SU-DHL-6 (cell line): ENCODE data around the gene MEX3D.

Experiments
- H2AFZ ChIP-seq: fragments of 200-600 bp; sonication (generic); 2 replicates; pipeline ENCODE4 v1.6.1; 2014; ENCODE audit warnings: low read depth, mild to moderate bottlenecking, moderate library complexity, mixed read lengths, antibody characterized with exemption, low read length; ENCODE audit not compliant: severe bottlenecking
- H3F3A ChIP-seq: fragments of 200-600 bp; shearing (Covaris generic); 2 replicates; pipeline ENCODE4 v1.6.0; 2016; ENCODE audit warnings: antibody characterized with exemption, mild to moderate bottlenecking; ENCODE audit not compliant: insufficient read depth
- H3K27ac ChIP-seq: fragments of 200-600 bp; sonication (generic); 2 replicates; pipeline ENCODE4 v1.5.1; 2016; ENCODE audit warnings: low read depth, mild to moderate bottlenecking, low read length, moderate library complexity, mixed read lengths
- H3K27me3 ChIP-seq: fragments of 200-600 bp; sonication (generic), shearing (Covaris generic); 2 replicates; pipeline ENCODE4 v1.6.0; 2014; ENCODE audit warnings: mild to moderate bottlenecking, low read length
- H3K36me3 ChIP-seq: fragments of 200-600 bp; sonication (generic); 2 replicates; pipeline ENCODE4 v1.6.1; 2014; ENCODE audit warnings: mild to moderate bottlenecking, low read length, mixed read lengths
- H3K4me2 ChIP-seq: fragments of 300-600, 200-600 bp; shearing (Covaris generic), sonication (generic); 2 replicates; pipeline ENCODE4 v1.6.0; 2014; ENCODE audit warnings: low read length, low read depth, mild to moderate bottlenecking; ENCODE audit not compliant: poor library complexity, severe bottlenecking
- H3K4me3 ChIP-seq: fragments of 200-600 bp; sonication (generic); 2 replicates; pipeline ENCODE4 v1.5.1; 2014; ENCODE audit warnings: antibody characterized with exemption, low read length, mild to moderate bottlenecking, mixed read lengths; ENCODE audit not compliant: insufficient read depth, poor library complexity, severe bottlenecking
- H3K79me2 ChIP-seq: fragments of 200-600 bp; sonication (generic); 2 replicates; pipeline ENCODE4 v1.6.1; 2014; ENCODE audit warnings: mild to moderate bottlenecking, low read length, moderate library complexity; ENCODE audit not compliant: insufficient read depth
- H3K9ac ChIP-seq: fragments of 200-600 bp; sonication (generic); 2 replicates; pipeline ENCODE4 v1.7.0; 2014; ENCODE audit warnings: mild to moderate bottlenecking, low read length
- H3K9me2 ChIP-seq: fragments of 200-600 bp; sonication (generic); replicated peaks from 2 replicates; pipeline ENCODE4 v1.6.1; 2014; ENCODE audit warnings: low read length; ENCODE audit not compliant: insufficient read depth
- H3K9me3 ChIP-seq: fragments of 200-600 bp; sonication (generic); 2 replicates; pipeline ENCODE4 v1.6.1; 2014; ENCODE audit warnings: low read length, mixed read lengths; ENCODE audit not compliant: insufficient read depth
- H4K20me1 ChIP-seq: fragments of 200-600 bp; sonication (generic); 2 replicates; pipeline ENCODE4 v1.6.1; 2014; ENCODE audit warnings: low read depth, mild to moderate bottlenecking, antibody characterized with exemption, low read length, moderate library complexity, mixed read lengths
- EZH2phosphoT487 ChIP-seq: fragments of 200-600 bp; sonication (generic), shearing (Covaris generic); conservative IDR thresholded peaks from 2 replicates; pipeline ENCODE4 v1.6.1; 2018; ENCODE audit warnings: mild to moderate bottlenecking, antibody characterized with exemption, low read length, moderate library complexity, mixed read lengths
- TF ChIP-seq, protein P1 (sequence below): fragments of 200-600 bp; sonication (generic); IDR thresholded peaks from one replicate; pipeline ENCODE4 v1.5.1; 2017; ENCODE audit warnings: antibody characterized with exemption, mild to moderate bottlenecking, low read length, moderate library complexity; ENCODE audit not compliant: insufficient read depth, poor library complexity, severe bottlenecking

MEX3D gene

DNA sequence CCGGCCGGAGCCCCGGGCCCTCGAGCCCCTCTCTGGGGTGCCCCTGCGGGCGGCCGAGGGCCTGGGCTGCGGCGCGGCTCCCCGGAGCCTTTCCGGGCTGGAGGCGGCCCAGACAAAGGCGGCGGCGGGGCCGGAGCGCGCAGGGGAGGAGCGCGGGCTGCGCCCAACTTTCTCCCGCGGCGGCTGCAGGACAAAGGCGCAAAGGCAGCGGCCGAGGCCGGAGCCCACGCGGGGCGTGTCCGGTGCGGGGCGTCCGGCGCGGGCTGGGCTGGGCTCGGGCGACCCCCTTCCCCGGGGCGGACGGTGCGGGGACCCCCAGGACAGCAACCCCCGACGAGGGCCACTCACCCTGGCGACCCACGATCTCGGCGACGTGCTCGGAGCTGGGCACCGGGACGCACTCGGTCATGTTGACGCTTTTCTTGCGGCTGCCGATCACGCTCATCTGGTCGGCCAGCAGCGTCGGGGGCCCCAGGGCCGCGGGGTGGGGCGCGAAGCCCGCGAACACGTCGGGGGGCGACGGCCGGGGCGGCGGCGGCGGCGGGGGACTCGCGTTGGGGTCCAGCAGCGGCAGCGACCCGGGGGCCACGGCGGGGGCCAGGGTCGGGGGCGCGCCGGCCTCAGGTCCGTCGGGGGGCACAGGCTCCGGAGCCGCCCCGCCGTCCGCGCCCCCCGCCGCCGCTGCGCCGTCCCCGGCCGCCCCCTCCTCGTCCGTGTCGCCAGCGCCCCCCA lies 843 bp downstream of the MEX3D start:
- Histone ChIP-seq H3K4me2 (peak overlapping the region; percentile 30), H3K79me2 (no peaks in the 10 kb centered on the region), H3K4me3 (peak overlapping the region; percentile 10), H3F3A (0 out of 2 replicates have a peak, but pooled peaks cover 4% of the 10 kb centered on the region), H3K27ac (no peak overlapping the region), H3K9me2 (no peaks in the 10 kb centered on the region), H3K36me3 (no peaks in the 10 kb centered on the region), H2AFZ (no peak overlapping the region), H3K9me3 (0 out of 2 replicates have a peak, but pooled peaks cover 3% of the 10 kb centered on the region), H3K9ac (no peak overlapping the region), H4K20me1 (no peaks in the 10 kb centered on the region), H3K27me3 (no peaks in the 10 kb centered on the region)
- no peak for TF ChIP-seq EZH2phosphoT487
- TF ChIP-seq, protein P1, sequence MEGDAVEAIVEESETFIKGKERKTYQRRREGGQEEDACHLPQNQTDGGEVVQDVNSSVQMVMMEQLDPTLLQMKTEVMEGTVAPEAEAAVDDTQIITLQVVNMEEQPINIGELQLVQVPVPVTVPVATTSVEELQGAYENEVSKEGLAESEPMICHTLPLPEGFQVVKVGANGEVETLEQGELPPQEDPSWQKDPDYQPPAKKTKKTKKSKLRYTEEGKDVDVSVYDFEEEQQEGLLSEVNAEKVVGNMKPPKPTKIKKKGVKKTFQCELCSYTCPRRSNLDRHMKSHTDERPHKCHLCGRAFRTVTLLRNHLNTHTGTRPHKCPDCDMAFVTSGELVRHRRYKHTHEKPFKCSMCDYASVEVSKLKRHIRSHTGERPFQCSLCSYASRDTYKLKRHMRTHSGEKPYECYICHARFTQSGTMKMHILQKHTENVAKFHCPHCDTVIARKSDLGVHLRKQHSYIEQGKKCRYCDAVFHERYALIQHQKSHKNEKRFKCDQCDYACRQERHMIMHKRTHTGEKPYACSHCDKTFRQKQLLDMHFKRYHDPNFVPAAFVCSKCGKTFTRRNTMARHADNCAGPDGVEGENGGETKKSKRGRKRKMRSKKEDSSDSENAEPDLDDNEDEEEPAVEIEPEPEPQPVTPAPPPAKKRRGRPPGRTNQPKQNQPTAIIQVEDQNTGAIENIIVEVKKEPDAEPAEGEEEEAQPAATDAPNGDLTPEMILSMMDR, result no peak

DNA sequence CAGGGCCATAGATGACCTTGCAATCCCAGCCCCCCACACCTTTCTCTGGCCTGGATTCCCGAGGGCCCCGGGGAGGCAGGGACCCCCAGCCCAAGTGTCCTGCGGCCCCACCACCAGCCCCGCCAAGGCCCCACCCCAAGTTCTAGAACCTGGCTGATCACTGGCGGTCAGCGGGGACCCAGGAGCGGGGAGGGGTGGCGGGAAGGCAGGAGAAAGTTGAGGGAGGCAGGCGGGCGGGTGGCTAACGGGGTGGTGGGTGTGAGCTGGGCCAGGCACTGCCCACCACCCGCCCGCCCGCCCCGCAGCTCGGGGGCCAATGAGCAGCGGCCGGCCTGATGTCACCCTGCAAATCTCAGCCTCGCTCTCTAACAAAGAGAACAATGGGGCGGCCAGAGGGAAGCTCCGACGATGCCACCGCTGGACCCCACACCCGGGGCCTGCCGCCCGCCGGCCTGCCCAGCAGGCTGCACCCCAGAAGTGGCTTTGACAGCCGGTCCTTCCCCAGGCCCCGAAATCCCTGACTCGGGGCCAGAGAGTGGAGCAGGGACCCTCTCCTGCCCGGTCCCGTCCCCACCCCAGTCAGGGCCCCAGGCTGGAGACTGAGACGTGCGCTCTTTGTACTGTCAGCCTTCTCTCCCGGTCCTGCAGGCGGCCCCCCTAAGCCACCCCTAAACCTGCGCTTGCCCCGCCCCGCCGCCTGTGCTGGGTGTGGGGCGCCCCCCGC lies 1.6 kb downstream of the MEX3D start:
- TF ChIP-seq, protein P1, result no peak
- no peak for TF ChIP-seq EZH2phosphoT487
- no peak overlapping the region for H3K4me3 ChIP-seq
- H3K9me3 ChIP-seq, result 0 out of 2 replicates have a peak, but pooled peaks cover 3% of the 10 kb centered on the region
- 0 out of 2 replicates have a peak, but pooled peaks cover 4% of the 10 kb centered on the region for H3F3A ChIP-seq
- H4K20me1 ChIP-seq, result no peaks in the 10 kb centered on the region
- no peak overlapping the region for H3K9ac ChIP-seq
- no peaks in the 10 kb centered on the region for H3K27me3 ChIP-seq
- no peaks in the 10 kb centered on the region for H3K79me2 ChIP-seq
- no peaks in the 10 kb centered on the region for H3K36me3 ChIP-seq
- H3K9me2 ChIP-seq, result no peaks in the 10 kb centered on the region
- peak overlapping the region; percentile 30 for H3K4me2 ChIP-seq
- H3K27ac ChIP-seq, result no peak overlapping the region
- no peak overlapping the region for H2AFZ ChIP-seq

DNA sequence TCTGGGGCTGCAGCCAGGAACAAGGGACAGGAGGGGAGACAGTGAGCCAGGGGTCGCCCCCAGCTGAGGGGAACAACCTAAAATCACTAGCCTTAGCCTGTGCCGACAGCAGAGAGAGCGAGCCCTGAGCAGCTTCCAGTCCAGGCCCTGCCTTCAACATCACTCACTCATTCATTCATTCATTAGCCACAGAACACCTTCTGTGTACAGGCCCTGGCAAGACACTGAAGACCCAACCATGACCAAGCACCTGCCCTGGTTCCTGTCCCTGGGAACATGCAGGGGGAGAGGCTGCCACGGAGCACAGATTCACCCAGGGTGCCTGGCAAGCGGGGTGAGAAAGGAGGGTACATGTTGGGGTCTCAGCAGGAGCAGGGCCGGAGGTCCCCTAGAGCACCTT lies 4.9 kb downstream of the MEX3D start:
- no peaks in the 10 kb centered on the region for H3K79me2 ChIP-seq
- H3K9ac ChIP-seq, result no peak overlapping the region
- H3K4me3 ChIP-seq, result no peak overlapping the region
- TF ChIP-seq EZH2phosphoT487, result no peak
- TF ChIP-seq, protein P1, result no peak
- no peak overlapping the region for H3K4me2 ChIP-seq
- no peak overlapping the region for H2AFZ ChIP-seq
- H3F3A ChIP-seq, result no peaks in the 10 kb centered on the region
- H3K9me3 ChIP-seq, result no peaks in the 10 kb centered on the region
- no peaks in the 10 kb centered on the region for H3K9me2 ChIP-seq
- H4K20me1 ChIP-seq, result no peaks in the 10 kb centered on the region
- no peaks in the 10 kb centered on the region for H3K27me3 ChIP-seq
- no peaks in the 10 kb centered on the region for H3K36me3 ChIP-seq
- no peak overlapping the region for H3K27ac ChIP-seq
